ENCODE data around the gene CBFA2T2. TPM values are rescaled to one million over a fixed set of nuclear protein-coding genes. Genes with fewer than 3 reads are reported as not detected.

Gene CBFA2T2
- total and polyA plus RNA-seq, 2 donors (not counting 3 experiments of a cell fraction or from before 2014, with no cell fraction given): 10.7 to 12.1 TPM

DNA sequence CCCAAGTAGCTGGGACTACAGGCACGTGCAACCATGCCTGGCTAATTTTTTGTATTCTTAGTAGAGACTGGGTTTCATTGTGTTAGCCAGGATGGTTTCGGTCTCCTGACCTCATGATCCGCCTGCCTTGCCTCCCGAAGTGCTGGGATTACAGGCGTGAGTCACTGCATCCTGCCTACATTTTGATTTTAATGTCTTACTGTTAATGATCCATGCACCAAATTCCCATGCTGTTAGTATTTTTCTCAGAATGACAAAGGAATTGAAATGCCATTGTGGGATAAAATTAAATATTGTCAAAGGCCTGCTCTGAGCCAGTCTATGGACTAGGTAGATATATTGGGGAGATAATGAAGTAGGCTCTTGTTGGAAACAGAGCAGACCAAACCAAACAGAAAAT lies 28.2 kb downstream of the CBFA2T2 start:
- peak overlapping the region; percentile 81 for H3K27ac ChIP-seq (ENCODE audit: insufficient read depth, low read depth, low read length)
- FAIRE-seq: peak; percentile 95
- no TSS peak for BruUV-seq (replicated peaks)
- H3K4me3 ChIP-seq (replicated peaks in 1 of 3; ENCODE audit: insufficient read depth in 1 of 3, low read depth in 1 of 3, low read length in 3 of 3): no peak overlapping the region
- H3K9me1 ChIP-seq (replicated peaks; ENCODE audit: control insufficient read depth, extremely low read depth, insufficient read depth, low read length): no peaks in the 10 kb centered on the region
- no peaks in the 10 kb centered on the region for H3K9me3 ChIP-seq (replicated peaks; ENCODE audit: control insufficient read depth, insufficient read depth, low read length)
- no peaks in the 10 kb centered on the region for H3K36me3 ChIP-seq (ENCODE audit: control insufficient read depth in 2 of 2, extremely low read depth in 1 of 2, insufficient read depth in 2 of 2, low read length in 2 of 2)
- intact Hi-C loops (cut with micrococcal nuclease) (loop anchor here (5.0 kb wide), 2 partner anchors 44 to 134 kb away; no protein-coding TSS in a partner anchor), dilution Hi-C loops (cut with MboI; ENCODE audit: extremely low pct_ligation_motif_present, low sequenced_read_pairs) (no loop called here)
- H3K79me2 ChIP-seq (ENCODE audit: control insufficient read depth, insufficient read depth, low read length): no peaks in the 10 kb centered on the region
- ChIA-PET POLR2A (interaction anchor here (0.6 to 1.6 kb wide), 2 partner anchors 28 kb away, joined by 4 to 5 read pairs; partner anchors contain the start of gene CBFA2T2), CTCF (interaction anchor here (1.2 to 2.0 kb wide), 4 partner anchors 12 to 135 kb away, joined by 3 to 8 read pairs (median 4); no protein-coding TSS in a partner anchor)
- TF ChIP-seq POLR2AphosphoS5 (IDR thresholded peaks at IDR 0.05; ENCODE audit: insufficient read depth, low read depth, low read length): no peak
- TF ChIP-seq, protein P1, sequence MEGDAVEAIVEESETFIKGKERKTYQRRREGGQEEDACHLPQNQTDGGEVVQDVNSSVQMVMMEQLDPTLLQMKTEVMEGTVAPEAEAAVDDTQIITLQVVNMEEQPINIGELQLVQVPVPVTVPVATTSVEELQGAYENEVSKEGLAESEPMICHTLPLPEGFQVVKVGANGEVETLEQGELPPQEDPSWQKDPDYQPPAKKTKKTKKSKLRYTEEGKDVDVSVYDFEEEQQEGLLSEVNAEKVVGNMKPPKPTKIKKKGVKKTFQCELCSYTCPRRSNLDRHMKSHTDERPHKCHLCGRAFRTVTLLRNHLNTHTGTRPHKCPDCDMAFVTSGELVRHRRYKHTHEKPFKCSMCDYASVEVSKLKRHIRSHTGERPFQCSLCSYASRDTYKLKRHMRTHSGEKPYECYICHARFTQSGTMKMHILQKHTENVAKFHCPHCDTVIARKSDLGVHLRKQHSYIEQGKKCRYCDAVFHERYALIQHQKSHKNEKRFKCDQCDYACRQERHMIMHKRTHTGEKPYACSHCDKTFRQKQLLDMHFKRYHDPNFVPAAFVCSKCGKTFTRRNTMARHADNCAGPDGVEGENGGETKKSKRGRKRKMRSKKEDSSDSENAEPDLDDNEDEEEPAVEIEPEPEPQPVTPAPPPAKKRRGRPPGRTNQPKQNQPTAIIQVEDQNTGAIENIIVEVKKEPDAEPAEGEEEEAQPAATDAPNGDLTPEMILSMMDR (IDR thresholded peaks at IDR 0.05; ENCODE audit: extremely low read depth in 1 of 2, insufficient read depth in 1 of 2, low read depth in 1 of 2, low read length in 2 of 2): no peak
- no peak for TF ChIP-seq EZH2 (IDR thresholded peaks at IDR 0.05; ENCODE audit: borderline replicate concordance, low read depth, low read length, severe bottlenecking)
- TF ChIP-seq JUN (IDR thresholded peaks at IDR 0.05; ENCODE audit: borderline replicate concordance, insufficient read depth, insufficient read length, low read depth): peak; percentile 75
- peak; percentile 81 for TF ChIP-seq FOS (IDR thresholded peaks at IDR 0.05; ENCODE audit: borderline replicate concordance, insufficient read depth, low read length)
- peaks cover 2% of the 10 kb centered on the region for H4K20me1 ChIP-seq (replicated peaks; ENCODE audit: control insufficient read depth, extremely low read depth, insufficient read depth, low read length)
- H2AFZ ChIP-seq (ENCODE audit: low read depth, low read length): peak overlapping the region; percentile 62
- H3K4me2 ChIP-seq (ENCODE audit: insufficient read depth, low read length): peak overlapping the region; percentile 61
- peaks cover 19% of the 10 kb centered on the region for H3K4me1 ChIP-seq (ENCODE audit: control insufficient read depth, extremely low read depth, insufficient read depth, low read length)
- DNase-seq (ENCODE audit: low read depth, low spot score): peak; percentile 88
- H3K27me3 ChIP-seq (ENCODE audit: control insufficient read depth in 2 of 2, insufficient read depth in 2 of 2, low read length in 2 of 2): no peaks in the 10 kb centered on the region
- peak overlapping the region; percentile 62 for H3K9ac ChIP-seq (replicated peaks; ENCODE audit: extremely low read depth, insufficient read depth, low read length)
